Measurements from ENCODE around the gene R3HDM4.

R3HDM4 gene

GRCh38 chr19:952680-953444 is 39.8 kb upstream of the R3HDM4 start:
- Mint-ChIP-seq H3K27me3 (no peaks in the 10 kb centered on the region), H3K4me1 (peaks cover 14% of the 10 kb centered on the region), H3K27ac (peak overlapping the region; percentile 65), H3K36me3 (no peaks in the 10 kb centered on the region), H3K9me3 (no peaks in the 10 kb centered on the region), H3K4me3 (peak overlapping the region; percentile 53)
- CTCF ChIA-PET, result no interaction called here
- DNase-seq, result peak; percentile 45

GRCh38 chr19:952049-952679 is 39.1 kb upstream of the R3HDM4 start:
- CTCF ChIA-PET, result no interaction called here
- DNase-seq, result no peak
- Mint-ChIP-seq H3K27ac (no peak overlapping the region), H3K9me3 (no peaks in the 10 kb centered on the region), H3K27me3 (no peaks in the 10 kb centered on the region), H3K36me3 (peaks cover under 1% of the 10 kb centered on the region), H3K4me1 (peaks cover 14% of the 10 kb centered on the region), H3K4me3 (no peak overlapping the region)

DNA sequence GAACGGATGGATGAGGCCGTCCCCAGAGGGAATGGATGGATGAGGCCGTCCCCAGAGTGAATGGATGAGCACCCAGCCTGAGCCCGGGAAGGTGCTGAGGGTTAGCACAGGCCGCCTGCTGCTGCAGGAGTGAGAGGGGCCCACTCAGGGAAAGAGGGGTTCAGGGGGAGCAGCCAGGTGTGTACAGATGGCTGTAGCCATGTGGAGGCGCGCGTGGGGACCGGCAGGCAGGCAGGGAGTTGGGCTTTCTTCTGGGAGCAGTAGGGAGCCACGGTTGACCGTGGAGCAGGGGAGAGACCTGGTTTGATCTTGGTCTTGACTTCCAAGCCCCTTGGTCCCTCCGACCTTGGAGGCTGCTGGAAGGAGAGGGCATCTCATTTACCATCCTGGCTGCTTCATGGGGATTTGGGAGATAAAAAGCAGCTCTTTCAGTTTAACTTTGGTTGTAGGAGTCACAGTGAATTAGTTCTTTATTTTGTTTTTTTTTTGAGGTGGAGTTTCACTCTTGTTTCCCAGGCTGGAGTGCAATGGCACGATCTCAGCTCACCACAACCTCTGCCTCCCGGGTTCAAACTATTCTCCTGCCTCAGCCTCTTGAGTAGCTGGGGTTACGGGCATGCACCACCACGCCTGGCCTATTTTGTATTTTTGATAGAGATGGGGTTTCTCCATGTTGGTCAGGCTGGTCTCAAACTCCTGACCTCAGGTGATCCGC is 37.5 kb upstream of the R3HDM4 start:
- Mint-ChIP-seq H3K4me1 (peaks cover 14% of the 10 kb centered on the region), H3K27ac (no peak overlapping the region)

GRCh38 chr19:948842-949496 is 36.0 kb upstream of the R3HDM4 start:
- Mint-ChIP-seq H3K9me3 (no peaks in the 10 kb centered on the region), H3K36me3 (peaks cover 5% of the 10 kb centered on the region), H3K27ac (no peak overlapping the region), H3K27me3 (no peaks in the 10 kb centered on the region), H3K4me3 (no peak overlapping the region), H3K4me1 (peaks cover 14% of the 10 kb centered on the region)
- no peak for DNase-seq
- CTCF ChIA-PET, result no interaction called here

More for the DNA sequence above, 37.5 kb upstream of the R3HDM4 start:
- no peak overlapping the region for H3K4me3 Mint-ChIP-seq
- H3K27me3 Mint-ChIP-seq, result no peaks in the 10 kb centered on the region
- CTCF ChIA-PET, result no interaction called here
- no peak for DNase-seq
- H3K36me3 Mint-ChIP-seq, result peaks cover 2% of the 10 kb centered on the region
- H3K9me3 Mint-ChIP-seq, result no peaks in the 10 kb centered on the region

- CTCF ChIA-PET, result no interaction called here
- Mint-ChIP-seq H3K9me3 (no peaks in the 10 kb centered on the region), H3K27me3 (no peaks in the 10 kb centered on the region), H3K27ac (no peak overlapping the region), H3K4me1 (peaks cover 4% of the 10 kb centered on the region), H3K36me3 (peaks cover 9% of the 10 kb centered on the region), H3K4me3 (no peak overlapping the region)
- no peak for DNase-seq
Measured at GRCh38 chr19:947707-948539, 34.9 kb upstream of the R3HDM4 start.

DNA sequence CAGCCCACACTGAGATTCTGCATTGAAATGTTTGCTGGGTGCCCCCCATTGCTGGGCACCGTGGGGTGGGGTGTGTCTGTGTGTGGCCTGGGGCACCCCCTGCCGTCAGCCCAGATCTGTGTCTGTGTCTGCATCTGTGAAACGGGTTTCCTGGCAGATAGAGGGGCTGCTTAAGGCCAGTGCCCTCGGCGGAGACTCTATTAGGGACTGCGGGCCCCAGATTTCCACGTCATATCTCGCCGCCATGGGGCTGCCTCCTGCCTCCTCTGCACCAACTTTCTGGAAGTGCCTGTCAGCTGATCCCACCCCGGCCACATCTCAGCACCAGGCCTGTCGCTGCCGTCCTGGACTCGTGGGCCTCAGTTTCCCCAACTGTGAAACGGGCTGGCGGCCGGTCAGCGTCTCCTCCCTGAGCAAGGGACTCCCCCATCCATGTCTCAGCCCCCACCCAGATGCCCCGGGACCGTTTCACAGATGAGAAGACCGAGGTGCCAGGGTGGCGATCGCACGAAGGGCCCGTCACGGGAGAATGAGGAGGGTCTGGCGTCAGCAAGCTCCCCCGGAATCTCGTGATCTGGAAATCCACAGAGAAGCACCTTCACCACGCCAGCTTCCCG is 34.2 kb upstream of the R3HDM4 start:
- Mint-ChIP-seq H3K27me3 (no peaks in the 10 kb centered on the region), H3K27ac (no peak overlapping the region), H3K4me3 (no peak overlapping the region), H3K4me1 (no peaks in the 10 kb centered on the region), H3K36me3 (peaks cover 15% of the 10 kb centered on the region), H3K9me3 (no peaks in the 10 kb centered on the region)
- no peak for DNase-seq
- CTCF ChIA-PET, result no interaction called here

DNA sequence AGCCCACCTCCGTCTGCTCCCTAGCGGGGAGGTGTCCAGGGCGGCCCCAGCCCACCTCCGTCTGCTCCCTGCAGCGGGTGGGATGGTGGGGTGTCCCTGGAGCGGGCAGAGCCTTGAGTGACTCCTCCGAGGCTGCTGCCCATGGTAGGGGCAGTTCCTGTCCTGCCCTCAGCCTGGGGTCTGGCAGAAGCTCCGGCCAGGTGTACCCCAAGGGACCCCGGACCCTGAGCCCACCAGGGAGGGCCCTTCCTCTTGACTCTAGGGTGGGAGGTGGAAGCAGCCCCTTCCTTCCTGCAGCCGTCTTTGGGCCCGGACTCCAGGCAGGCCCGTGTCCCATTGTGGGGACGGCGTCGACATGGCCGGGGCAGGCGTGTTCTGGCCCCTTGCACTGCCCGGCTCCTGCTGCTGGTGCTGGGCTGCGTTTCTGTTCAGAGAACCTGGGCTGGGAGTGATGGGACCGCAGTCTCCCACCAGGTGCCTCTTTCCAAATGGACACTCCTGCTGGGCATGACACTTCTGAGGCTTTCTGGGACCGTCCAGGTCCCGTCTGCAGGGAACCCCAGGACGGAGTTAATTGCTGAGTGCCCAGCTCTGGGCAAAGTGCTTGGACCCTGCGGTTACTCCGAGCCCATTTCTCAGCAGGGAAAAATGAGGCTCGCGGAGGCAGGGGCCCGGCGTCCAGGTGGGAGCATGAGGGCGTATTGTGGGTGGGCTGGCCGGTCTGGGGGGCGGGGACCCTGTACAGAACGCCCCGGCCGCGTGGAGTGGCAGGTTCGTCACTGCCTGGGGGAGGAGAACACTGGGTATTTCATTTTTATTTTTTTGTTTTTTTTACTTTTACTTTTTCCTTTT is 32.6 kb upstream of the R3HDM4 start:
- DNase-seq, result no peak
- Mint-ChIP-seq H3K9me3 (no peaks in the 10 kb centered on the region), H3K4me3 (no peak overlapping the region), H3K27ac (no peak overlapping the region), H3K27me3 (no peaks in the 10 kb centered on the region), H3K36me3 (peaks cover 20% of the 10 kb centered on the region), H3K4me1 (peaks cover 7% of the 10 kb centered on the region)
- CTCF ChIA-PET, result no interaction called here

- DNase-seq, result no peak
- Mint-ChIP-seq H3K36me3 (peaks cover 27% of the 10 kb centered on the region), H3K9me3 (no peaks in the 10 kb centered on the region), H3K4me1 (peaks cover 13% of the 10 kb centered on the region), H3K27me3 (peaks cover 6% of the 10 kb centered on the region), H3K27ac (no peak overlapping the region), H3K4me3 (no peak overlapping the region)
- CTCF ChIA-PET, result interaction anchor here (1.3 kb wide), 1 partner anchor 37 kb away, joined by 3 read pairs; no protein-coding TSS in a partner anchor
Measured at GRCh38 chr19:944663-945241, 31.7 kb upstream of the R3HDM4 start.

GRCh38 chr19:944171-944567 is 31.1 kb upstream of the R3HDM4 start:
- Mint-ChIP-seq H3K9me3 (no peaks in the 10 kb centered on the region), H3K27ac (no peak overlapping the region), H3K36me3 (peaks cover 32% of the 10 kb centered on the region), H3K4me1 (peaks cover 16% of the 10 kb centered on the region), H3K4me3 (no peak overlapping the region), H3K27me3 (peaks cover 11% of the 10 kb centered on the region)
- CTCF ChIA-PET, result interaction anchor here (1.3 kb wide), 1 partner anchor 38 kb away, joined by 3 read pairs; no protein-coding TSS in a partner anchor
- no peak for DNase-seq

GRCh38 chr19:943551-944170 is 30.6 kb upstream of the R3HDM4 start:
- H3K36me3 Mint-ChIP-seq, result peaks cover 32% of the 10 kb centered on the region
- peaks cover 16% of the 10 kb centered on the region for H3K4me1 Mint-ChIP-seq
- peaks cover 11% of the 10 kb centered on the region for H3K27me3 Mint-ChIP-seq
- no peak overlapping the region for H3K27ac Mint-ChIP-seq
- no peak for DNase-seq
- no peak overlapping the region for H3K4me3 Mint-ChIP-seq
- H3K9me3 Mint-ChIP-seq, result no peaks in the 10 kb centered on the region
- CTCF ChIA-PET, result interaction anchor here (1.1 to 1.3 kb wide), 2 partner anchors 38 to 41 kb away, joined by 3 to 4 read pairs; partner anchors contain the start of gene WDR18

- Mint-ChIP-seq H3K36me3 (peaks cover 38% of the 10 kb centered on the region), H3K9me3 (peaks cover 2% of the 10 kb centered on the region), H3K4me1 (peaks cover 24% of the 10 kb centered on the region), H3K27ac (no peak overlapping the region), H3K27me3 (peaks cover 11% of the 10 kb centered on the region), H3K4me3 (no peak overlapping the region)
- DNase-seq, result no peak
- CTCF ChIA-PET, result interaction anchor here (0.6 to 1.1 kb wide), 2 partner anchors 42 to 92 kb away, joined by 3 to 4 read pairs; partner anchors contain the start of gene WDR18
Measured at GRCh38 chr19:942133-942645, 29.2 kb upstream of the R3HDM4 start.
